ENCODE results near the gene F7.

F7 gene

DNA sequence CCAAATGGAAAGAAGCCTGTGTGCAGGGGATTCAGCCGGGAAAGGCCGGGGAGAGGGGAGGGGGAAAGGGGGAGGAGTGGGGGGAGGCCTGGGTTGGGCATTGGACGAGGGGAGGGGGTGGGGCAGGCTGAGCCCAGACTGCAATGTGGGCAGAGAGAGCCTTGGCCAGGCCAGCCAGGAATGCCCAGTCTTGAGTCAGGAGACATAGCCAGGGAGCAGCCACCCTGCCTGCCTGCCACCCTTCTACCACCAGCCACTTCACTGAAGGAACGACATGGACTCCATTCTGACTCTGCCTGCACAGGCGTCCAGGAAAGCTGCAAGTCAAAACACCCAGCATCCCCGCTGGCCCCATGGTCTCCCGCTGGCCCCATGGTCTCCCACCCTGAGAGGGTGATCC, 53.4 kb downstream of the F7 start:
- TF ChIP-seq, protein P1, sequence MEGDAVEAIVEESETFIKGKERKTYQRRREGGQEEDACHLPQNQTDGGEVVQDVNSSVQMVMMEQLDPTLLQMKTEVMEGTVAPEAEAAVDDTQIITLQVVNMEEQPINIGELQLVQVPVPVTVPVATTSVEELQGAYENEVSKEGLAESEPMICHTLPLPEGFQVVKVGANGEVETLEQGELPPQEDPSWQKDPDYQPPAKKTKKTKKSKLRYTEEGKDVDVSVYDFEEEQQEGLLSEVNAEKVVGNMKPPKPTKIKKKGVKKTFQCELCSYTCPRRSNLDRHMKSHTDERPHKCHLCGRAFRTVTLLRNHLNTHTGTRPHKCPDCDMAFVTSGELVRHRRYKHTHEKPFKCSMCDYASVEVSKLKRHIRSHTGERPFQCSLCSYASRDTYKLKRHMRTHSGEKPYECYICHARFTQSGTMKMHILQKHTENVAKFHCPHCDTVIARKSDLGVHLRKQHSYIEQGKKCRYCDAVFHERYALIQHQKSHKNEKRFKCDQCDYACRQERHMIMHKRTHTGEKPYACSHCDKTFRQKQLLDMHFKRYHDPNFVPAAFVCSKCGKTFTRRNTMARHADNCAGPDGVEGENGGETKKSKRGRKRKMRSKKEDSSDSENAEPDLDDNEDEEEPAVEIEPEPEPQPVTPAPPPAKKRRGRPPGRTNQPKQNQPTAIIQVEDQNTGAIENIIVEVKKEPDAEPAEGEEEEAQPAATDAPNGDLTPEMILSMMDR (IDR thresholded peaks at IDR 0.05): no peak

DNA sequence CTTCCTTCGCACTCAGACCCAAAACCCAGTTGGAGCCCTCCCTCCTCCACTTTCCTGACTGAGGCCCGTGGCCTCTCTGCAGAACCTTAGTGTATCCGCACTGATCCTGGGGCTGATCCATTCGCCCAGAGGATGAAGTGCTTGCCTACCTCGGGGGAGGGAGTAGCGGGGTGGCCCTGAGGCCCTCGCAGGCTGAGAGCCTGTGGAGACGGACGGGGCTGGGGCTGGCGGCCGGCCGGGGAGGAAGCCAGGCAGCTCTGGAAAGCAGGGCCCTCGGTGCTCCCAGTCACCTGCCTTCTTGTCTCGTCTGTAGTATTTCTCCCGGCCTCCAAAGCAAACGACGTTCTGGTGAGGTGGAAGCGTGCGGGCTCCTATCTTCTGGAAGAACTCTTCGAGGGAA, 54.1 kb downstream of the F7 start:
- TF ChIP-seq, protein P1 (IDR thresholded peaks at IDR 0.05): no peak

DNA sequence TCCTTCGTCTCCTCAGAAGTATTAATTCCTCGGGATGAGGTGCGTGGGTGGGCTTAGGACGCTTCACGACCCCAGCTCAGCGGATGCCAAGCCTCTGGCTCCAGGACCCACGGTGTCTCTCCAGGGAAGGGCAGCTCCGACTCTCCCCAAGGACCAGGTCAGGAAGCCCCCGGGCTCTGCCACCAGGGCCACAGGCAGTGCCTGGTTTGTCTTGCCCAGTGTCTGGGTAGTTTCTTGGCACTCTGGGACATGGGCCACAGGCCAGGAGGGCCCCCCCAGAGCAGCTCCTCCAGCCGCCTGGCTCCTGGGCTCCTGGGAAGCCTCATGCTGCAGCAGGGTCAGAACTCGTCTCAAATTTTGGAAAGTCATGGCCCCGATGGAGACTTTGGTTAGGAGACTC, 55.4 kb downstream of the F7 start:
- TF ChIP-seq, protein P1 (IDR thresholded peaks at IDR 0.05): no peak

DNA sequence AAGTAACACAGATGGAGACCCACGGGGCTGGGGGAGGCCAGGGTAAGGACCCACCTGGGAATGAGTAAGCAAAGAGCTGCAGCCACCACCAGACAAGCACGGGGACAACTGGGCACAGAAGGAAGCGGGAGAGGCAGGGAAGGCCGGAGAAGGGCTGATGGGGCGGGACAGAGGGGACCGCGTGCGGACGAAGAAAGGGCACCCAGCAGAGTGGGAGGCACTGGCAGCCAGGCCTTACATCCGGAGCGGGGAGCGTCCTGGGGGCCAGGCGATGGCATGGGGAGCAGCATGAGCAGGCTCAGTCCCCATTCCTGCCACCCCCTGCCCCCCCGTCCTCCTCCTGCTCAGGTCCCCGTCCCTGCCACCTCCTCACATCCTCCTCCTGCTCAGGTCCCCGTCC, 55.8 kb downstream of the F7 start:
- TF ChIP-seq, protein P1 (IDR thresholded peaks at IDR 0.05): no peak

DNA sequence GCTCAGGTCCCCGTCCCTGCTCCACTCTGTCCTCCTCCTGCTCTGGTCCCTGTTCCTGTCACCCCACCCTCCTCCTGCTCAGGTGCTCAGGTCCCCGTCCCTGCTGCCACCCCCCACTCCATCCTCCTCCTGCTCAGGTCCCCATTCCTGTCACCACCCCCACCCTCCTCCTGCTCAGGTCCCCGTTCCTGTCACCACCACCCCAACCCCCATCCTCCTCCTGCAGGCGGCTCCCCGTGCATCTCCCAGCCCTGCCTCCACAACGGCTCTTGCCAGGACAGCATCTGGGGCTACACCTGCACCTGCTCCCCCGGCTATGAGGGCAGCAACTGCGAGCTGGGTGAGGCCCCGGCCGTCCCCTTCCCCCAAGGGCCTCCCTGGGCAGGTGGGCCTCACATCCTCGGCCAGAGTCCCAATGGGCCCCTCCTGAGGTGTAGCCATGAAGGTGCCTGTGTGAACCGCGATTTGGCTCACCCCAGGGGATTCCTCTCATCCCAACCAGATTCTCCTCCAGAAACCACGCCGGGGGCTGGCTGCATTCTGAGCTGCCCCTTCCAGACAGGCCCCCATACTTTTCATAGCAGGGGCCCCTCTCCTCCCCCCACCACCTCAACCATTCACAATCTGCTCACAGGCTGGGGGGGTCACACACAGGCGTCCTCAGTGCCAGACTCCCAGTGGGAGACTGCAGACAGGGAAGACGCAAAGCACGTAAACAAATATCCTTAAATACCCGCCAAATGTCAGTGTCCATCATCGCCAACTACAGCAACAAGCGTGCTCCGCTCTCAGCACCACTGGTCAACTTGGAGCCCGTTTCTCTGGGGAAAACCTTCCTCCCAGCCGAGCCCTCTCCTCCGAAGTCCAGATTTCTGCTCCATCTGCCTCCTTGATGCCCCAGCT, 57.4 kb downstream of the F7 start:
- TF ChIP-seq, protein P1 (IDR thresholded peaks at IDR 0.05): no peak

DNA sequence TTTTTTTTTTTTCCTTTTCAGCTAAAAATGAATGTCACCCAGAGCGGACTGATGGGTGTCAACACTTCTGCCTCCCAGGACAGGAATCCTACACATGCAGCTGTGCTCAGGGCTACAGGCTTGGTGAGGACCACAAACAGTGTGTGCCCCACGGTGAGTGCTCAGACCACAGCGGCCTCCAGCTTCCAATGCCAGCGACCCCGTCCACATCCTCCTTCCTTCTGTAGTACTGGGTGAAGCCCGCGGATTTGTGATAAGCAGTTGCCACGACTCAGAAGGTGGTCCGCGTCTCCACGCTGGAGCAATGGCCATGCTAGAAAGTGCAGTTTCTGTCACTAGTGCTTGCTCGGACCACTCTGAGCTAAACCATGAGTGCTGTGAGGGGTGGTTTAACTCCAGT, 58.9 kb downstream of the F7 start:
- TF ChIP-seq, protein P1 (IDR thresholded peaks at IDR 0.05): no peak

DNA sequence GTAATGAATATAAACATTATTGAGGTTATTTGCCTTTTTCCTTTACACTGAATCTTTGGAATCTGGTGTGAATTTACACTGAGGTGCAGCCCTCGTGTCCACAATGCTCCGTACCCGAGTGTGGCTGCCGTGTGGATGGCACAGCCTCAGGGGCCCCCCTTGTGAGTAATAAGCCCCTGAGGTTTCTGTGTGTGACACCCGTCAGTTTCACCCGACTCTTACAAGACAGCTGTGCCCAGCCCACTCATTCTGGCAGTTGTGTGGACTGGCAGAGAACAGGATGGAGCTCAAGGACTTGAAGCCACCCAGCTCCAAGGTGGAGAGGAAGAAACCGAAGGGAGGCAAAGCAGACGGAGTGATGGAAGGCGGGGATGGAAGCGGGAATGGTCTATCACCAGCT, 60.7 kb downstream of the F7 start:
- TF ChIP-seq, protein P1 (IDR thresholded peaks at IDR 0.05): no peak
